ENCODE results near the gene PCSK4.
A peak's percentile ranks its signal among the peaks of the same experiment; 100 is the strongest.

The PCSK4 gene

GRCh38 chr19:1510442-1510806 is 20.3 kb upstream of the PCSK4 start:
- H3K27ac ChIP-seq (ENCODE audit: low read length): no peak overlapping the region
- H3K4me1 ChIP-seq (ENCODE audit: control insufficient read depth, low read depth, low read length): no peaks in the 10 kb centered on the region
- no peak overlapping the region for H3K9ac ChIP-seq (ENCODE audit: low read length)
- peaks cover 59% of the 10 kb centered on the region for H3K27me3 ChIP-seq (ENCODE audit: control insufficient read depth, insufficient read depth, low read length)
- no peak overlapping the region for H3K4me3 ChIP-seq (ENCODE audit: low read length)
- H3K36me3 ChIP-seq (ENCODE audit: control insufficient read depth, low read depth, low read length): no peaks in the 10 kb centered on the region
- no peaks in the 10 kb centered on the region for H3K9me3 ChIP-seq (ENCODE audit: control insufficient read depth, low read depth, low read length)

DNA sequence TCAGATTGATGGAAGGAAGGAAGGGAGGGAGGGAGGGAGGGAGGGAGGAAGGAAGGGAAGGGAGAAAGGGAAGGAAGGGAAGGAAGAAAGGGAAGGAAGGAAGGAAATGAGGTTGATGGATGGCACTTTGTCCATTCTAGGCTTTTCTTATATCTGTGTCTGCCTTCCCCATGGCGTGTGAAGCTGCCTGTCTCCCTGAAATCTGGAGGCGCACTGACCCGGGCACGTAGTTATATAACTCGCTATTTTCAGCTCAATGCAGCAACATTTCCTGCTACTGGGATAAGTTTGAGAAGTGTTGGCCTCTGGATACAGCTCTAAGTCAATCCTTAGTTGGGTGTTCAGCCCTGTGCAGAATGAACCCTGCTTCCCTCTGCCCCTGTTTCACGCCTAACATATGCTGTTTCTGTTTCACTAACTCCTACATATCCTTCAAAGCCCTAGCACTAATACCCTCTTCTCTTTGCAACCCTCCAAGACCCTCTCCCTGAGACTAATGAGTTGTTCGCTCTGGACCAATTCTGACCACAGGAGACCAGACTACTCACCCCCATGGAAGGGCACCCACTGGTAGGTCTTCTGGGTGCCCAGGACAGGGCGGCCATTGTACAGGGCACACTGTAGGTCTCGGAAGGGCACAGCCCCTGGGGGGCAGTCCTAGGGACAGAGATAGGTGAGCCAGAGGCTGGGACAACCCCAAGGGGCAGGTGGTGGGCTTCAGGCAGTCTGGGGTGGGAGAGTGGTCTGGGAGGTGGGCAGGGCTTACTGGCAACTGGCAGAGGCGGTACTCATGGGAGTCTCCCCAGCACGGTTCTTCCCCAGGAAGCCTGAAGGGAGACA is 19.7 kb upstream of the PCSK4 start:
- no peak overlapping the region for H3K27ac ChIP-seq (ENCODE audit: low read length)
- no peaks in the 10 kb centered on the region for H3K9me3 ChIP-seq (ENCODE audit: control insufficient read depth, low read depth, low read length)
- H3K27me3 ChIP-seq (ENCODE audit: control insufficient read depth, insufficient read depth, low read length): peaks cover 59% of the 10 kb centered on the region
- no peak overlapping the region for H3K9ac ChIP-seq (ENCODE audit: low read length)
- H3K4me1 ChIP-seq (ENCODE audit: control insufficient read depth, low read depth, low read length): no peaks in the 10 kb centered on the region
- H3K36me3 ChIP-seq (ENCODE audit: control insufficient read depth, low read depth, low read length): no peaks in the 10 kb centered on the region
- no peak overlapping the region for H3K4me3 ChIP-seq (ENCODE audit: low read length)

- H3K27ac ChIP-seq (ENCODE audit: low read length): no peak overlapping the region
- H3K4me1 ChIP-seq (ENCODE audit: control insufficient read depth, low read depth, low read length): no peaks in the 10 kb centered on the region
- H3K9me3 ChIP-seq (ENCODE audit: control insufficient read depth, low read depth, low read length): no peaks in the 10 kb centered on the region
- peak overlapping the region; percentile 46 for H3K4me3 ChIP-seq (ENCODE audit: low read length)
- peaks cover 59% of the 10 kb centered on the region for H3K27me3 ChIP-seq (ENCODE audit: control insufficient read depth, insufficient read depth, low read length)
- no peaks in the 10 kb centered on the region for H3K36me3 ChIP-seq (ENCODE audit: control insufficient read depth, low read depth, low read length)
- H3K9ac ChIP-seq (ENCODE audit: low read length): no peak overlapping the region
Measured at GRCh38 chr19:1508507-1508856, 18.3 kb upstream of the PCSK4 start.

GRCh38 chr19:1507763-1508506 is 17.8 kb upstream of the PCSK4 start:
- Histone ChIP-seq H3K4me3 (ENCODE audit: low read length) (peak overlapping the region; percentile 70), H3K4me1 (ENCODE audit: control insufficient read depth, low read depth, low read length) (no peaks in the 10 kb centered on the region), H3K9me3 (ENCODE audit: control insufficient read depth, low read depth, low read length) (no peaks in the 10 kb centered on the region), H3K9ac (ENCODE audit: low read length) (no peak overlapping the region), H3K27me3 (ENCODE audit: control insufficient read depth, insufficient read depth, low read length) (peaks cover 61% of the 10 kb centered on the region), H3K27ac (ENCODE audit: low read length) (no peak overlapping the region), H3K36me3 (ENCODE audit: control insufficient read depth, low read depth, low read length) (no peaks in the 10 kb centered on the region)

DNA sequence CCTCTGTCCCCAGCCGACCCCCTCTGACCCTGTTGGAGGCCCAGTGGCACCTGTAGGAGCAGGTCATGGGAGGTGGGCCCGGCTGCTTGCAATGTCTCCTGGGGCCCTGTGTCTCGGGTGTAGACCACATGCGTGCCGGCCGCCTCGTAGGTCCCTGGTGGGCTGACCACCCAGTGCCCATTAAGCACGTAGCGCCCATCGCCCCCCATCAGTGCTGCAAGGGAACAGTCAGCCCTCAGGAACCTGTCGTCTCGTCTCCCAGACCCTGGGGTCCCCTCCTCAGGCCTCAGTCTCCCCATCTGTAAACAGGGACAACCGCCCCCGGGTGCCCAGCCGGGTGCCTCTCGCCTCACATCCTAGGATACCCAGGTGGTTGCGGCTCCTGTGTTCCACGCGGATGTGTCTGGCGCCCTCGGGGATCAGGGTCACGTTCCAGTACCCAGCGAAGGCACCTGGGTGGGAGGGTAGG is 17.1 kb upstream of the PCSK4 start:
- no peaks in the 10 kb centered on the region for H3K4me1 ChIP-seq (ENCODE audit: control insufficient read depth, low read depth, low read length)
- no peak overlapping the region for H3K9ac ChIP-seq (ENCODE audit: low read length)
- peak overlapping the region; percentile 70 for H3K4me3 ChIP-seq (ENCODE audit: low read length)
- H3K27me3 ChIP-seq (ENCODE audit: control insufficient read depth, insufficient read depth, low read length): peaks cover 59% of the 10 kb centered on the region
- H3K27ac ChIP-seq (ENCODE audit: low read length): no peak overlapping the region
- H3K36me3 ChIP-seq (ENCODE audit: control insufficient read depth, low read depth, low read length): no peaks in the 10 kb centered on the region
- no peaks in the 10 kb centered on the region for H3K9me3 ChIP-seq (ENCODE audit: control insufficient read depth, low read depth, low read length)

DNA sequence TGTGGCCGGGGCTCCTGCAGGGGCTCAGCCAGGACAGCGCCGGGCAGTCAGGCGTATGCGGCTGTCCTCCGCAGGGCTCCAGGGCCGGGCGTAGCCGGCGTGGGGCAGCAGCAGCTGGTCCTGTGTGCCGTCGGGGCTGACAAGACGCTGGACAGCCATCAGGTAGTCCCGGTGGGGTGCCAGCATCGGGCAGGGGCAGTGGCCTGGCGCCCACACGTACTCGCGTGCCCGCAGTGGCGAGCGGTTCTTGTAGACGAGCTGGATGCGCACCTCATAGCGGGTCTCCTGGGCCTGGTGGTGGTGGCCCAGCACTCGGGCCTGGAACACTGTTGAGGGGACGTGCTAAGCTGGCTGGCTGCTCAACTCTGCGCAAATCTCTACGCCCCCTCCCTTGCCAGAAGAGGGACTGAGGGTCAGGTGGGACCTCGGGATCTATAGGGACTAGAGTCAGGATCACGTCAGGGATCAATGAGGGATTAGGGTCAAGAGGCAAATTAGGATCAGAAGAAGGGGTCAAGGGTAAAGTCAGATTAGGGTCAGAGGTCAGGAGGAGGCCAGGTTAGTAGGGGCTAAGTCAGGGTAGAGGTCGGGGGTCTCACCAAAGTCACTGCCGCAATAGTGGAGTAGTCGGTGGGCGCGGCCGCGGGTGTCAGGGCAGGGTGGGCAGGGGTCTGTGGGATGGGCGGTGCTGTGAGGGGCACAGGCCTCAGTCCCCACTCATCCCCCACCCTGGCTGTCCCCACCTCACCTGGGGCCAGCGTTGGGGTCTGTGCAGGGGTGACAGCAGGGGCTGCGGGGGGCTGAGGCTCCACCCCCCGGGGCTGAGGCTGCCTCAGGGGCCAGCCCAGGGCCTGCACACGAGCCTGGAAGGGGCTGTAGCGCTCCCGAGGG is 16.1 kb upstream of the PCSK4 start:
- Histone ChIP-seq H3K9ac (ENCODE audit: low read length) (no peak overlapping the region), H3K27me3 (ENCODE audit: control insufficient read depth, insufficient read depth, low read length) (peaks cover 49% of the 10 kb centered on the region), H3K36me3 (ENCODE audit: control insufficient read depth, low read depth, low read length) (no peaks in the 10 kb centered on the region), H3K27ac (ENCODE audit: low read length) (no peak overlapping the region), H3K4me3 (ENCODE audit: low read length) (no peak overlapping the region), H3K4me1 (ENCODE audit: control insufficient read depth, low read depth, low read length) (no peaks in the 10 kb centered on the region), H3K9me3 (ENCODE audit: control insufficient read depth, low read depth, low read length) (no peaks in the 10 kb centered on the region)

DNA sequence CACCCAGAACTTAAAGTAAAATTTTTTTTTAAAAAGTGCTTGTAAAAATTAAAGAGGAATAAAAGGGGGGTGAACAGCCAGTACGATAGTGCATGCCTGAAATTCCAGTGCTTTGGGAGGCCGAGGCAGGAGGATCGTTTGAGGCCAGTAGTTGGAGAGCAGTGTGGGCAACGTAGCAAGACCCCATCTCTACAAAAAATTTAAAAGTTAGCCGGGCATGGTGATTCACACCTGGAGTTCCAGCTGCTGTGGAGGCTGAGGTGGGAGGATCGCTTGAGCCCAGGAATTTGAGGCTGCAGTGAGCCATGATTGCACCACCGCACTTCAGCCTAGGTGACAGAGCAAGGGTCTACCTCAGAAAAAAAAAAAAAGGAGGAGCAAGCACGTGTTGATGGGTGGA is 14.9 kb upstream of the PCSK4 start:
- no peak overlapping the region for H3K27ac ChIP-seq (ENCODE audit: low read length)
- no peak overlapping the region for H3K4me3 ChIP-seq (ENCODE audit: low read length)
- peaks cover 37% of the 10 kb centered on the region for H3K27me3 ChIP-seq (ENCODE audit: control insufficient read depth, insufficient read depth, low read length)
- H3K9ac ChIP-seq (ENCODE audit: low read length): no peak overlapping the region
- H3K4me1 ChIP-seq (ENCODE audit: control insufficient read depth, low read depth, low read length): no peaks in the 10 kb centered on the region
- H3K9me3 ChIP-seq (ENCODE audit: control insufficient read depth, low read depth, low read length): no peaks in the 10 kb centered on the region
- no peaks in the 10 kb centered on the region for H3K36me3 ChIP-seq (ENCODE audit: control insufficient read depth, low read depth, low read length)

- Histone ChIP-seq H3K4me3 (ENCODE audit: low read length) (no peak overlapping the region), H3K4me1 (ENCODE audit: control insufficient read depth, low read depth, low read length) (no peaks in the 10 kb centered on the region), H3K36me3 (ENCODE audit: control insufficient read depth, low read depth, low read length) (no peaks in the 10 kb centered on the region), H3K9ac (ENCODE audit: low read length) (no peak overlapping the region), H3K9me3 (ENCODE audit: control insufficient read depth, low read depth, low read length) (no peaks in the 10 kb centered on the region), H3K27me3 (ENCODE audit: control insufficient read depth, insufficient read depth, low read length) (peaks cover 29% of the 10 kb centered on the region), H3K27ac (ENCODE audit: low read length) (no peak overlapping the region)
Measured at GRCh38 chr19:1503925-1504773, 14.0 kb upstream of the PCSK4 start.

DNA sequence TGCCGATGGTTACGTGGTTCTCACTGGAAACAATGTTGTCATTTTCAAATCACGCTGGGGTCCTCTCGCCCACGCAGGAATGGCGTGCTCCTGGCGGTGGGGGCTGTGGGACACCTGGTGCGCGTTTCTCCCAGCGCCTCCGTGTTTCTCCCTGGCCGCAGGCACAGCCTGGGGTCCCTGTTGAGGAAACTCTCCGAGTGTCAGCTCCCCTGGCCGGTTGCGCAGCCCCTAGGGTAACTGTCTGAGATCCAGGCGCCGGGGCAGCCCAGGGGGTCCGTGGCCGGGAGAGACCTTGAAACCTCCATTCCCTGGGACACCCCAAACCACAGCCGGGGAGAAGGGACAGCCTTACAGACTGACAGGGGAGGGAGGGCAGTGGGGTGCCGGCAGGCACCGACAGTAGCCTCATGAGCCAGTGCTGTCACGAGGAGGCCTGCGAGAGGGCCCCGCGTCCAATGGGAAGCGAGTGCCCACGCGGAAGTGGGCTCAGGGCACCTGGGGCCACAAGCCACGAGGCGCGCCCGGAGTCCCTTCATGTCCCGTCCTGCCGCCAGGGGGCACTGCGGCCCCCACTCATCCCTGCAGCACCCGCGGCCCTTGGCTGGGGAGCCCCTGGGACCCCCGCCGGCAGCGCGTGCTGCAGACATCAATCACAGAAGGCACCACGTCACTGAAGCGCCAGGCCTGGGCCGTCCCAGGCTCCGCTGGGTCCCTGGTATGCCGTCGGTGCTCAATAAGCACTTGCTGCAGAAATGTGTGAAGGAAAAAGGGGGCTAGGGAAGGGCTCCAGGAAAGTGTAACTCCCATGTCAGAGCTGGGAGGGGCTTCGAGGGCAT is 13.2 kb upstream of the PCSK4 start:
- no peaks in the 10 kb centered on the region for H3K36me3 ChIP-seq (ENCODE audit: control insufficient read depth, low read depth, low read length)
- H3K27ac ChIP-seq (ENCODE audit: low read length): no peak overlapping the region
- H3K4me1 ChIP-seq (ENCODE audit: control insufficient read depth, low read depth, low read length): no peaks in the 10 kb centered on the region
- peaks cover 28% of the 10 kb centered on the region for H3K27me3 ChIP-seq (ENCODE audit: control insufficient read depth, insufficient read depth, low read length)
- H3K4me3 ChIP-seq (ENCODE audit: low read length): no peak overlapping the region
- H3K9me3 ChIP-seq (ENCODE audit: control insufficient read depth, low read depth, low read length): no peaks in the 10 kb centered on the region
- no peak overlapping the region for H3K9ac ChIP-seq (ENCODE audit: low read length)

DNA sequence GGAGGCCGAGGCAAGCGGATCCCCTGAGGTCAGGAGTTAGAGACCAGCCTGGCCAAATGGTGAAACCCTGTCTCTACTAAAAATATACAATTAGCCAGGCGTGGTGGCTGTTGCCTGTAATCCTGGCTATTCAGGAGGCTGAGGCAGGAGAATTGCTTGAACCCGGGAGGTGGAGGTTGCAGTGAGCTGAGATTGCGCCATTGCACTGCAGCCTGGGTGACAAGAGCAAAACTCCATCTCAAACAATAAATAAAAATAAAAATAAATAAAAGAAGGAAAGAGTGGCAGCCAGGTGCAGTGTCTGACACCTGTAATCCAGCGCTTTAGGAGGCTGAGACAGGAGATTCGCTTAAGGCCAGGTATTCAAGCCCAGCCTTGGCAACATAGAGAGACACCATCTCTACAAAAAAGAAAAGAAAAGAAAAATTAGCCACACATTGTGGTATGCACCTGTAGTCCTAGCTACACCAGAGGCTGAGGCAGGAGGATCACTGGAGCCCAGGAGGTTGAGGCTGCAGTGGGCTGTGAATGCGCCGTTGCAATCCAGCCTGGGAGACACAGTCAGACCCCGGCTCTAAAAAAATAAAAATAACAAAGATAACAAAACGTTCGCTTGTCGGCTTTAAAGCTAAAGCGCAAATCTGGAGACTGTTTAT is 12.4 kb upstream of the PCSK4 start:
- no peak overlapping the region for H3K27ac ChIP-seq (ENCODE audit: low read length)
- no peak overlapping the region for H3K4me3 ChIP-seq (ENCODE audit: low read length)
- peaks cover 28% of the 10 kb centered on the region for H3K27me3 ChIP-seq (ENCODE audit: control insufficient read depth, insufficient read depth, low read length)
- no peaks in the 10 kb centered on the region for H3K9me3 ChIP-seq (ENCODE audit: control insufficient read depth, low read depth, low read length)
- H3K4me1 ChIP-seq (ENCODE audit: control insufficient read depth, low read depth, low read length): no peaks in the 10 kb centered on the region
- H3K36me3 ChIP-seq (ENCODE audit: control insufficient read depth, low read depth, low read length): no peaks in the 10 kb centered on the region
- no peak overlapping the region for H3K9ac ChIP-seq (ENCODE audit: low read length)

Measured in iPS-18a (cell line).